GM18511 (cell line): ENCODE measurements around the gene CBARP.

ENCODE experiments used
- ATAC-seq: cut with Tn5 transposase; IDR thresholded peaks from one replicate; pipeline ENCODE4 v1.9.1; 2021; ENCODE audit warnings: mild to moderate bottlenecking, moderate library complexity; ENCODE audit not compliant: unreplicated experiment

The CBARP gene

GRCh38 chr19:1239796-1240737 is 2.3 kb upstream of the CBARP start:
- peak; percentile 44 for ATAC-seq

DNA sequence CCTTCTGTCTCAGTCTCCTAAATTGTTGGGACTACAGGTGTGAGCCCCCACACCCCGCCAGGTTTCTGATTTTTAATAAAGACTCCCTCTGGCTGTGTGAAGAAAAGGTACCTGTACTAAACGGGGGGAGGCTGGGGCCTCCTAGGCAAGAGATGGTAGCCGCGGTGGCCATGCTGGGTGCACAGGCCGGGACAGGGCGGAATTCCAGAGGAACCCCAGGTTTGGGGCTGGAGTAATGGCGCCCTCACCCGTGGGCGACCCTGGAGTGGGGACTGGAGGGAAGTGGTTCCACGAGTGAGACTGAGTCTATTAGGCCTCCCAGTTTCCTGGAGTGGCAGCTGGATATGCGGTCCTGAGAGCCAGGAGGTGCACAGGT is 1.6 kb upstream of the CBARP start:
- no peak for ATAC-seq

DNA sequence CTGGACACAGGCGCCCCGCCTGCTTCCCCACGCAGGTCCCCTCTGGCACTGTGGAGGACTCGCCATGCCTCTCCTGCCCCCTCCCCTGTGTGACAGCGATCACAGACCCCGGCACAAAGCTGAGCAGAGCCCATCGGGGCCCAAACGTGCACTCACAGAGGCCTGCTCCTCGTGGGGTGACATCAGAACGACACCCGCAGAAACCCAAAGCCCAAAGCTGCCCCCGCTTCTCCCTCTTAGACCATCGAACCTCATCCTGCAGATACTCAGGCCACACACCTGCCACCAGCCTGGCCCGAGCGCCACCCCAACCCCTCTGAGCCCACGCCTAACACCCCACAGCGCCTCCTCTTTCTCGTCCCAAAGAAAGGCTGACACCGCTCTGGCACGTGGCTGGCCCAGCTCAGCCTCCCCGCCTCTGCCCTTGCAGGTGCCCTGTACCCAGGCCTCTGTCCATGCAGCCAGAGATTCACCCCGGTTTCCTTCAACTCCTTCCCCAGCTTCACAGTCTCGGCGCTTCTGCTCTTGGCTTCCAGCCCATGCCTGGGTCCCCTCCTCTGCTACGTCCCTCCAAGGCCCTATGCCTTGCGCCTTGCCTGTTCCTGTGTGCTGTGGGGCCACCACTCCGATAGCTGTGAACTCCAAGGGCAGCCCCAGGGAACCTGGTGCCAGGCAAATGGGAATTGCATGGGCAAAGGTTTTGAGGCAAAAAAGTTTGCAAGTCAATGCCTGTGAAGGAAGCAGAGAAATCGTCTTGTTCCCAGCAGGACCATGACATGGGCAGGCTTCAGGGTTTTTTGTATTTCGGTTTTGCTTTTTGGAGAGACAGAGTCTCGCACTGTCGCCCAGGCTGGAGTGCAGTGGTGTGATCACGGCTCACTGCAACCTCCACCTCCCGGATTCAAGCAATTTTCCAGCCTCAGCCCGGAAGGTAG is 831 bp upstream of the CBARP start:
- no peak for ATAC-seq

DNA sequence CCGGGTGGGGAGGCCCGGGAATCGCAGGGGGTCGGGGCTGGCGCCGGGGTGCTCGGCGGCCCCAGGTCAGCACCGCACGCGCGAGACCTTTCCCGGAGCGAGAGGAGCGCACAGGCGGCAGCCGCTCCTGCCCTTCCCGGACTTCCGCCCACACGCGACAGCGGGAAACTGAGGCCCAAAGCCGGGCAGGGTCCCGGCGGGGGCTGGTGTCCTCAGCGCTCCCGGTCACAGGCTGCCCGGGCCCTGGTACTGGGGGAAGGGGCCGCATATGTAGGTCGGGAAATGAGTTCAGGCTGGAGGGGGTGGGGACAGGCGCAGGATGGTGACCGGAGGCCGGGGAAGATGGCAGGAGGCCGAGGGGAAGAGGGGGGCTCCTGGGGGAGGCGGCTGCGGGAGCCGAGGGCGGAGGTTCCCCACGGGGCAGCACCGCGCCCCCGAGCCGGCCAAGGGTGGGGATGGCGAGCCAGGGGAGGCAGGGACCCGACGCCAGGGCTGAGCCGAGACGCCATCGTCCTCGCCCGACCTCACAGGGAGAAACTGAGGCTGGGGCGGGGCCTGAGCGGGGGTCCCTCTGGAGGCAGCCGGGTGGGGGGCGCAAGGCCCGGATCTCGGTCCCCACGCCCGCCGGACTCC is 662 bp downstream of the CBARP start:
- ATAC-seq = no peak

DNA sequence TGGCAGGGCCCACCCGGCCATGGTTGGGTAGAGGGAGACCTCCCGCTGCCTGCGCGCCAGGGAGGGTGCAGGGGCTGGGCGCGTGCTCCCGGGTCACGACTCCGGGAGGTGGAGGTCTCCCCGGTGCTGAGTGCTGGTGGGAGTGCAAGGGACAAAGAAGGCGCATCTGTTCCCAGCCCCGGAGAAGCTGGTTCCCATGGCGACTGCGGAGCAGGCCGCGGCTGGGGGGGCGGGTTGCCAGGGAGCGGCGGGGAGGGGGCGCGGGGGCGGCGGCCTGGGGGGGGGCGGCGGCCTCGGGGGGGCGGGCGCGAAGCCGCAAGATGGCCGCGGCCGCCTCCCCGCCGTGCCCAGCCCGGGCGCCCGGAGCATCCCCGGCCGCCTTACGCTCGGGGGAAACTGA is 1.2 kb downstream of the CBARP start:
- no peak for ATAC-seq

DNA sequence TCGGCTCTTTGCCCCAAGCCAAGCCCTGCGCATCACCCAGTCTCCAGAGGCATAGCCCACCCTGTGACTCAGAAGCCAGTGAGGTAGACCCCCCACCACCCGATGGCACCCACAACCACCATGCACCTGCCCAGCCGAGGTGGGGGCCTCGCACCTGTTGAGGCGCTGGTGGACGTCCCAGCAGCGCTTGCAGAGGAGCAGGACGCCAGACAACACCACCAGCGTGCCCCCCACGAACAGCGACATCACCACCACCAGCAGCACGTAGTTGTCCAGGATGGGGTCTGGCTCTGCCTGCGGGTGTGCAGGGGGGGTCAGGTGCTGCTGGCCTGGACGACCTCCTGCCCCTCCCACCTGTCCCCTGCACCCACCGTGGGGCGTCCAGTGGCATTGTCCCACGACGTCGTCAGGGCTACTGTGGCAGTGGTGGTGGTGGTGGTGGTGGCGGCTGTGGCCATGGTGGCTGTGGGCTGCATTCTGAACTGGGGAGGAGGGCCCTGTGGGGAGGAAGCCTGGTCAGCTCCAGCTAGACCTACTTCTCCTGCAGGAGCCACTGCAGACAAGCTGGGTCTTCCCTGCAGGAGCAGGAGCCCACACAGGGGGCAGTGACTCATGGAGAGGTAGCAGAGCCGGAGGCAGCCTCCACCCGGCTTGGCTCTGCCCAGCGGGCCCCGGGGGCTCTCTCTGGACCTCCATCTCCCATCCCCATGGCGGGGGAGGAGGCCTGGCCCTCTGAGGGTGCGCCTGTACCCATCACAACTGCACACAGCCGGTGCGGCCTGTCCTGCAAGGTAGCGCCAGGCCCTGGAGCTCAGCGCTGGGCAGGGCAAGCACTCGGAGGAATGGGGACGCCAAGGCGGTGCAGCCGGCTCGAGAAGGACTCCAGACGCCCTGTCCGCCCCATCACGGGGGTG is 1.9 kb downstream of the CBARP start:
- ATAC-seq = no peak

DNA sequence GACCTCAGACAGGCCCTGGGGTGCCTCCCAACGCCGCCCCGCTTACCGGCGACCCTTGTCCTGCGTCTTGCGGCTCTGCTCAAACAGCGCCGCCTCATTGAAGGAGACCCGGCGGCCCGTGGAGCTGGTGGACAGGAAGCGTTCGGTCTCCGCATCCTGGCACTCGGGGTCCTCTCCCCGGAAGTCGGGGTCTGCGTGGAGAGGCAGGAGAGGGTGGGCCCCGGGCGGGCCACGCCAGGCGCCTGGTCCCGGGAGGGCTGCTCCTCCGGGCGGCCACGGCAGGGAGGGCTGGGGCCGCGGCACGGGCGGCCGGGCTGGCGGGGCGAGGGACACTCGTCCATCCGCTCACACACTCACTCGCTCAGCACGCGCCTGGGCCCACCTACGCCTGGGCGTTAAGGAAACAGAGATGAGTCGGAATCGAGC is 2.8 kb downstream of the CBARP start:
- ATAC-seq = no peak

- no peak for ATAC-seq
These were observed 3.5 kb downstream of the CBARP start for GRCh38 chr19:1234051-1234954.

DNA sequence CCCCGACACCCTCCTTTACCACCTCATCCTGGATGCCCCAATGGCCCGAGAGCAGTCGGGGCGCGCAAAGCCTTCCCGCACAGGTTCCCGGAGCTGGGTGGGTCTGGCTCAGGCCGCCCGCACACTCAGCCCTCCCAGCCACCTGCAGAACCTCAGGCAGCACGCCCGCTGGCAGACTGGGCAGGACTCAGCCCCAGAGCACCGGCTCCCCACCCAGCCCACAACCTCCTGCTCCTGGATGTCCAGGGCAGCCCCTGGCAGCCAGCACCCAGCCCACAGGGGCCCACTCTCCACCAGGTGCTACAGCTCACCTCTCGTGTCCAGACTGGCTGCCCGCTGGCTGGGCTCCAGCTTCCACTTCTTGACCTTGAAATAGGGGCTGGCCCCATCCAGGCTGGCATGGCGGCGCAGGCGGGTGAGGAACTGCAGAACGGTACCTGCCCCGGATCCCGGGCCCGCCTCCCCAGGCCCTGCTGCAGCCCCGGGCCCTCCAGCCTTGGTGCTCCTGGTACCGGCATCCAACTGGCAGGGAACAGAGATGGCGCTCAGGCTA is 4.6 kb downstream of the CBARP start:
- ATAC-seq = no peak

GRCh38 chr19:1232652-1233072 is 5.1 kb downstream of the CBARP start:
- no peak for ATAC-seq

- ATAC-seq = no peak
These were observed 5.8 kb downstream of the CBARP start for GRCh38 chr19:1231729-1232637.

DNA sequence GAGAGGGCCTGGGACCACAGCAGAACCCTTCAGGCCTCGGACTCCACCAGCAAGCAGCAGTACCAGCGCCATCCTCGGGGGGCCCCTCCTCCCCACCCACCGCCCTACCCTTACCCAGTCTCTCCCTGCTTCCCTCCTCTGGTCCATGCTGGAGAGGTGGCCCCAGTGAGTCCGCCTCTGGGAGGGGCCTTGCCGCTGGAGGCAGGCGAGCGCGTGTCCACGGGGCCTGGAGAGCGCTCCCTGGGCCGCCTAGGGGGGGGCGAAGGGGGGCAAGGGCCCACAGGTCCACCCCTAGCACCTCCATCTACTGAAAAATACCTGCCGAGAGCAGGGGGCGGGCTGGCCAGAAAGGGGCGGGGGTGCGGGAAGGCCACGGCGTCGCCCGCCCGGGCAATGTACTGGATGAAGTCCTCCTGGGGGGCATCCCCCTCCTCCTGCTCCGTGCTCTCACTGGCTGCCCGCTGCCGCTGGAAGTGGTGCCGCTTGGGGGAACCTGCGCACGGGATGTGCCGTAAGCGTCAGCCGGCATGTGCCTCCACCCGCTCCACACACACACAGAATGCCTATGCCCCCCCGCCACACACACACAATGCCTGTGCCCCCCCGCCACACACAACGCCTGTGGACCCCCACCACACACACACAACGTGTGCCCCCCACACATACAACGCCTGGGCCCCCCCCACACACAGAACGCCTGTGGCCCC is 6.9 kb downstream of the CBARP start:
- ATAC-seq = no peak

DNA sequence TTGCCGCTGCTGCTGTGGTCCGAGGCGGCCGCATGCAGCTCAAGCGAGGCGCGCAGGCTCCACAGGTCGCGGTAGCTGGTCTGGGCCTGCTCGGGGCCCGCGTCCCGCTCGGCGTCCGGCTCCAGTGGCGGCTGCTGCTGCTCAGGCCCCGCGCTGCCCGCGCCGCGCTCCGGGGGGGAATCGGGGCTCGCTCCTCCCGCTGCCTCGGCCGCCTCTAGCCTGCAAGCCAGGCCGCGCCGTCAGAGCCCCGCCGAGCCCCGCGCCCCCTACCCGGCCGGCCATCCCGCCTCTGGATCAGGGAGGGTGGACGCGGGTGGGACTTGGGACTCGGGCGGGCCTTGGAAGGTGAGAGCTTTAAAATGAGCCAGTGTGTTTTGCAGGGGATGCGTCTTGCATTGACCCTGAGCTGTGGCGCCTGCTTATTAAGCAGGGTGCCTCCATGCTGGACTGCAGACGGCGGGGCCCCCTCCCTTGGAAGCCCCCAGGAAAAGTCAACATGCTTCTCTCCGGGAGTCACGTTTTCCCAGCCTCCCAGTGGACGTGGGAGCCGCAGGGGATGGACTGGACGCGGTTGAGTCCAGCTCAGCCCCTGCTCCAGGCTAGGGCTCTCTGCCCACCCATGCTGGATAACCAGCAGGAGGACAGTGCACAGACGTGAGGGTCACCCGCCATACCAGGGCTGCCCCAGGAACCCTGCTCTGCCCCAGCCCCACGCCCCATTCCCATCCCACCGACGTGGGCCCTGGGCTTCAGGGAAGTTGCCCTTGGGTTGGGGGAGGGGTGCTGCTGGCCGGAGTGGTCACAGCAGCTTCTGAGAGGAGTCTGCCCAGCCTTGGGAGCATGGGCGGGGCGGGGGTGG is 7.7 kb downstream of the CBARP start:
- no peak for ATAC-seq

DNA sequence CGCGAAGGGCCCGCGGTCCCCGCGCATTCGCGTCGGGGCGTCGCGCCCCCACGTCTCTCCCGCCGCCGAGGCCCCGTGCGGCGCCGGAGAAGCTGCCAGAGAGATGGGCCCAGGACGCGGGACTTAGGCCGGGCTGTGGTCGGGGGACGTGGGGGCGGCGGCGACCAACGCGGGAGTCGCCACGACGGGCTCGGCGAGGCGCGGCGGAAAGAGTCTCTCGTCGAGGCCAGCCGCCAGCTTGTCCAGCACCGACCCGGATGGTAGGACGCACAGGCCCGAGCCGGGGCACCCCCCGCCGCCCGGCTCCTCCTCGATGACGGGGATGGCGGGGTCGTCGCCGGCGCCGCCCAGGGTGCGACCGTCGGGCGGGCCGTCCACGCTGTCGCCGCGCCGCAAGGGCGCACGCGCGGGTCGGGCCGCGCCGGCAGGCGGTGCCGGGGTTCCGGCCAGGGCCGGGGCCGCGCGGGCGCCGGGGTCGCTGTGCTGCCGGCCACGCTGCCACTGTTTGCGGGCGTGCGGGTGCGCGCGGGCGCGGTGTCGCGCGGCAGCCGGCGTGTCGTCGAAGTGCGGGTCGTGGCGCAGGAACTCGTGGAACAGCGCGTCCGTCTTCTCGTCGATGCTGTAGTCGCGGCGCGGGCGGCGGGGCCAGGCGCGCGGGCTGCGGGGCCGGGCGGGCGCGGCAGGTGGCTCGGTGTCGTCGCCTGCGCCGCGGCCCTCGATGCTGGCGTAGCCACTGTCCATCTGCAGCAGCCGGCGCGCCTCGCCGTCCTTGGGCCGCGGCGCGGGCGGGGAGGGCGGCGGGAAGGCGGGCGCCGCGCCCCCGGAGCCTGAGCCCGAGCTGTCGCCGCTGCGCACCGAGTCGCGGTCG is 8.5 kb downstream of the CBARP start:
- no peak for ATAC-seq
